Measurements from ENCODE around the gene CWC27. TPM values are rescaled to one million over a fixed set of nuclear protein-coding genes. Genes with fewer than 3 reads are reported as not detected.

CWC27 gene
- total and polyA plus RNA-seq, 8 donors = 5.8 to 25.7 (median 14.3) TPM; not detected in 1

GRCh38 chr5:64978546-64978945 lies 209.8 kb downstream of the CWC27 start:
- H3K4me1 ChIP-seq = peaks cover 0 to under 1% (median 0%) of the 10 kb centered on the region in 4 donors
- H3K27ac ChIP-seq = no peak overlapping the region
- DNase-seq = no peak
- no peak overlapping the region for H3K4me3 ChIP-seq
- peaks cover 0 to 14% (median 6%) of the 10 kb centered on the region in 4 donors for H3K36me3 ChIP-seq
- H3K9me3 ChIP-seq = no peaks in the 10 kb centered on the region
- intact Hi-C loops (cut with DNase I; ENCODE audit: low total_unique reads) = no loop called here
- H3K27me3 ChIP-seq = no peaks in the 10 kb centered on the region
- TF ChIP-seq POLR2AphosphoS5 (IDR thresholded peaks at IDR 0.05) (no peak), EP300 (IDR thresholded peaks at IDR 0.05) (no peak), CTCF (IDR thresholded peaks at IDR 0.05) (no peak), POLR2A (IDR thresholded peaks at IDR 0.05) (no peak)
- WGBS, 5 donors = 67 to 94% (median 72%) methylated on average over 2 of the region's 2 CpGs

- H3K9me3 ChIP-seq = no peaks in the 10 kb centered on the region
- WGBS, 5 donors = 93 to 94% (median 94%) methylated on average over 3 of the region's 3 CpGs
- intact Hi-C loops (cut with DNase I; ENCODE audit: low total_unique reads) = no loop called here
- H3K4me3 ChIP-seq = no peak overlapping the region
- no peak for DNase-seq
- no peak for TF ChIP-seq EP300 (IDR thresholded peaks at IDR 0.05)
- no peak for TF ChIP-seq CTCF (IDR thresholded peaks at IDR 0.05)
- TF ChIP-seq POLR2A (IDR thresholded peaks at IDR 0.05) = no peak
- TF ChIP-seq POLR2AphosphoS5 (IDR thresholded peaks at IDR 0.05) = no peak
- peaks cover 0 to 14% (median 11%) of the 10 kb centered on the region in 4 donors for H3K36me3 ChIP-seq
- H3K27ac ChIP-seq = no peak overlapping the region
- H3K4me1 ChIP-seq = no peaks in the 10 kb centered on the region
- H3K27me3 ChIP-seq = no peaks in the 10 kb centered on the region
Measured at GRCh38 chr5:64979531-64979930, 210.8 kb downstream of the CWC27 start.

- H3K4me3 ChIP-seq = no peak overlapping the region
- H3K4me1 ChIP-seq = no peaks in the 10 kb centered on the region
- intact Hi-C loops (cut with DNase I; ENCODE audit: low total_unique reads) = no loop called here
- H3K27ac ChIP-seq = no peak overlapping the region
- 94 to 100% (median 98%) methylated on average over 2 of the region's 2 CpGs for WGBS, 5 donors
- H3K27me3 ChIP-seq = no peaks in the 10 kb centered on the region
- H3K9me3 ChIP-seq = no peaks in the 10 kb centered on the region
- DNase-seq = no peak
- H3K36me3 ChIP-seq = peaks cover 0 to 14% (median 11%) of the 10 kb centered on the region in 4 donors
- TF ChIP-seq POLR2AphosphoS5 (IDR thresholded peaks at IDR 0.05) = no peak
- TF ChIP-seq CTCF (IDR thresholded peaks at IDR 0.05) = no peak
Measured at GRCh38 chr5:64980176-64980575, 211.4 kb downstream of the CWC27 start.

GRCh38 chr5:64987768-64988167 lies 219.0 kb downstream of the CWC27 start:
- Histone ChIP-seq H3K27ac (no peak overlapping the region), H3K4me1 (peaks cover 0 to 6% (median 0%) of the 10 kb centered on the region in 4 donors), H3K36me3 (peaks cover 0 to 17% (median 4%) of the 10 kb centered on the region in 4 donors), H3K27me3 (no peaks in the 10 kb centered on the region), H3K4me3 (no peak overlapping the region), H3K9me3 (no peaks in the 10 kb centered on the region)
- intact Hi-C loops (cut with DNase I; ENCODE audit: low total_unique reads) = no loop called here
- 95 to 98% (median 96%) methylated on average over 1 of the region's 1 CpG for WGBS, 5 donors
- TF ChIP-seq POLR2A (IDR thresholded peaks at IDR 0.05) = no peak
- no peak for TF ChIP-seq POLR2AphosphoS5 (IDR thresholded peaks at IDR 0.05)
- no peak for TF ChIP-seq CTCF (IDR thresholded peaks at IDR 0.05)
- TF ChIP-seq EP300 (IDR thresholded peaks at IDR 0.05) = no peak
- DNase-seq = no peak

Data from stomach (tissue), 9 donors.